Measurements from ENCODE around the gene CHAT.
"Not testable (repeated sequence)": the region's sequence is repeated elsewhere in the genome, so short reads cannot be mapped to it uniquely, and the experiment has no call there.

CHAT gene

DNA sequence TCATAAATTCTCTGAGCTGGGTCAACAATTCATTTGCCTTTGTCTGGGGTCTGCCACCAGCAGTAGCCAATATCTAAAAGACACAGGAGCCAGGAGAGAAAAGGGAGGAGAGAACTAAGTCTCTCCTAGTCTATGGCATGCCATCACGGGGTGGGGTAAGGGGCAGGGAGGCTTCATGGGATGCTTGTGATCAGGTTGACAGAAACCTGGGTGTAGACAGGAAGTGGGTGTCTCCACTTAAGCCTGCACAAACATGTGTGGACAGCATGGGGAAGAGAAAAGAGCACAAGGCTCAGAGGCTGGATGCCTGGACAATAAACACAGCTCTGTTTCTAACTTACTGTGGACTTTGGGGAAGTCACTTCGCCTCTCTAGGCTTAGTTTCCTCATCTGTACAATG lies 54.2 kb downstream of the CHAT start:
- TF ChIP-seq, protein P1, sequence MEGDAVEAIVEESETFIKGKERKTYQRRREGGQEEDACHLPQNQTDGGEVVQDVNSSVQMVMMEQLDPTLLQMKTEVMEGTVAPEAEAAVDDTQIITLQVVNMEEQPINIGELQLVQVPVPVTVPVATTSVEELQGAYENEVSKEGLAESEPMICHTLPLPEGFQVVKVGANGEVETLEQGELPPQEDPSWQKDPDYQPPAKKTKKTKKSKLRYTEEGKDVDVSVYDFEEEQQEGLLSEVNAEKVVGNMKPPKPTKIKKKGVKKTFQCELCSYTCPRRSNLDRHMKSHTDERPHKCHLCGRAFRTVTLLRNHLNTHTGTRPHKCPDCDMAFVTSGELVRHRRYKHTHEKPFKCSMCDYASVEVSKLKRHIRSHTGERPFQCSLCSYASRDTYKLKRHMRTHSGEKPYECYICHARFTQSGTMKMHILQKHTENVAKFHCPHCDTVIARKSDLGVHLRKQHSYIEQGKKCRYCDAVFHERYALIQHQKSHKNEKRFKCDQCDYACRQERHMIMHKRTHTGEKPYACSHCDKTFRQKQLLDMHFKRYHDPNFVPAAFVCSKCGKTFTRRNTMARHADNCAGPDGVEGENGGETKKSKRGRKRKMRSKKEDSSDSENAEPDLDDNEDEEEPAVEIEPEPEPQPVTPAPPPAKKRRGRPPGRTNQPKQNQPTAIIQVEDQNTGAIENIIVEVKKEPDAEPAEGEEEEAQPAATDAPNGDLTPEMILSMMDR (conservative IDR thresholded peaks at IDR 0.05; ENCODE audit: low read length) = no peak
- no peak for DNase-seq (ENCODE audit: low read depth)
- H3K4me3 ChIP-seq (ENCODE audit: low read length) = no peak overlapping the region

DNA sequence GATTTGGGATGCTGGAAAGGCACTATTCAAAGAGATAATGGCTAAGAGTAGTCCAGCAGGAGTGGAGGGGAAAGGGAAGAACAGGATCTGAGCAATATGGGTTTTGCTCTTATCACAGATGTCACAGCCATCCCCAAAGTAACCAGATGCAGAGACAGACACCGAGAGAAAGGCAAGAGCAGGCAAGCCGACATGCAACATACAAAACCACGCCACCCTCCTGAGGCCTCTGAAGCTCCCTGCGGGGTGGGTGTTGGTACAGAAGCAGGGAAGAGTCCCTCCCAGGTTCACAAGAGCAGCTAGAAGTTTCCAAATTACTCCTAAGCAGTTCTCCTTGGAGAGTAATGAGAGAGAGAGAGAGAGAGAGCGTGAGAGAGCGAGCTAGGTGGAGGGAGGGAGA lies 54.8 kb downstream of the CHAT start:
- H3K4me3 ChIP-seq (ENCODE audit: low read length) = no peak overlapping the region
- no peak for DNase-seq (ENCODE audit: low read depth)
- TF ChIP-seq, protein P1 (conservative IDR thresholded peaks at IDR 0.05; ENCODE audit: low read length) = no peak

DNA sequence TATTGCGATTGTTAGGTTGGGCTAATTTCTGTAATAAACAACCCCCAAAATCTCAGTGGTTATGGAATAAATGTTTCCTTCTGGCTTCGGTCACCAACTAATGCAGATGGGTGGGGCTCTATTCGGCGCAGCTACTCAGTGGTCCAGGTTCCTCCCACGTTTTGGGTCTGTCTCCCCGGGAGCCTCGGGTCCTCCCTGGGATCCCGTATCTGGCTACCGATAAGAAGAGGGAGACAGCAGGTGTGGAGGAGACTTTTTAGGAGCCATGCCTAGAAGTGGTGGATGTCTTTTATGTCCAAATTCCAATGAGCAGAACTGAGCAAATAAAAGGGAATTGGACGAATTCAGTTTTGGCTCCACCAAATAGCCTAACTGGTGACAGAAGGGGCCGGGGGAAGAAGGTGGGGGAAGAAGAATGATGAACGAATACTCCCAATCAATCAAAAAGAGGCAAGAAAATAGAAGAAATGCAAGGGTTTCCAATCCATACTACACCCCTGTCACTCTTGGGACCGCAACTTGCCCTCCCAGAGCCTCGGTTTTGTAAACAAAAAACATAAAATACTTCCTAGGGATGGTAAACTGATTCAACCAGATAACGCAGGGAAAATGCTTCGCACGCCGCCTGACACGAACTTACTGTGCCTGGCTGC lies 65.1 kb downstream of the CHAT start:
- TF ChIP-seq, protein P1 (conservative IDR thresholded peaks at IDR 0.05; ENCODE audit: low read length) = no peak
- no peak overlapping the region for H3K4me3 ChIP-seq (ENCODE audit: low read length)
- no peak for DNase-seq (ENCODE audit: low read depth)

DNA sequence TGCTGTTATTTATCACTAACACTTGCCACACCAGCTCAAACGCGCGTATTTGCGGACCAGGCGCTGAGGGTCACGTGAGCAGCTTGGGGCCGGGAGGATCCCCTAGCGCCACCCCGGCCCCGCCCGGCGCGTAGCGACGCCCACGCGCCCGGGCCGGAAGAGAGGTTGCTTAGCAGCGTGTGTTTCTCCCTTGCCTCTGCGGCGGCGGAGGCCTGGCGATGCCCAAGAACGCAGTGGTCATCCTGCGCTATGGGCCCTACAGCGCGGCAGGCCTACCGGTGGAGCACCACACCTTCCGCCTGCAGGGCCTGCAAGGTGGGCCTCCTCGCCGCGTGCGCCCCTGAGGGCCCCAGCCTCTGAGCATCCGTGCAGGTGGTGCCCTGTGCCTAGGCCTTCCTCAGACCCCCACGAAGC lies 65.7 kb downstream of the CHAT start, which contains the start of gene C10orf53:
C10orf53 (plus strand) TSS at position 172 of the 414 bp plus-strand sequence; CDS start at position 219, 47 bp downstream.
- H3K4me3 ChIP-seq (ENCODE audit: low read length) = no peak within 1 kb of the TSS
- DNase-seq (ENCODE audit: low read depth) = peak; percentile 32
- TF ChIP-seq, protein P1 (conservative IDR thresholded peaks at IDR 0.05; ENCODE audit: low read length) = no peak

DNA sequence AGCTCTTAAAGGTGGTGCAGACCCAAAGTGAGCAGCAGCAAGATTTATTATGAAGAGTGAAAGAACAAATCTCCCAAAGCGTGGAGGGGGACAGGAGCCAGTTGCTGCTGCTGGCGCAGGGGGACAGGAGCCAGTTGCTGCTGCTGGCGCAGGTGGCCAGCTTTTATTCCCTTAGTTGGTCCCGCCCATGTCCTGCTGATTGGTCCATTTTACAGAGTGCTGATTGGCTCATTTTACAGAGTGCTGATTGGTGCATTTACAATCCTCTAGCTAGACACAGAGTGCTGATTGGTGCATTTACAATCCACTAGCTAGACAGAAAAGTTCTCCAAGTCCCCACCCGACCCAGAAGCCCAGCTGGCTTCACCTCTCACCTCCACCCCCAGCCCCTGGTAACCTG lies 68.6 kb downstream of the CHAT start:
- H3K4me3 ChIP-seq (ENCODE audit: low read length); DNase-seq (ENCODE audit: low read depth): not testable (repeated sequence)

DNA sequence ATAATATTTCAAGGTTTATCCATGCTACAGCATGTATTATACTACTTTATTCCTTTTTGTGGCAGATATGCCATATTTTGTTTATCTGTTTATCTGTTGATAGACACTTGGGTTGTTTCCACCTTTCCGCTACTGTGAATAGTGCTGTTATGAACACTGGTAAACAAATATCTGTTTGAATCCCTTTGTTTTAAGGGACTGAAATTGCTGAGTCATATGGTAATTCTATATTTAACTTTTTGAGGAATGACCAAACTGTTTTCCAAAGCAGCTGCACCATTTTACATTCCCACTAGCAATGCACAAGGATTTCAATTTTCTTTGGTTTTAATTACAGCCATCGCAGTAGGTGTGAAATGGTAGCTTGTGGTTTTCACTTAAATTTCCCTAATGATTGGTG lies 69.0 kb downstream of the CHAT start:
- no peak overlapping the region for H3K4me3 ChIP-seq (ENCODE audit: low read length)
- TF ChIP-seq, protein P1 (conservative IDR thresholded peaks at IDR 0.05; ENCODE audit: low read length) = no peak
- no peak for DNase-seq (ENCODE audit: low read depth)

DNA sequence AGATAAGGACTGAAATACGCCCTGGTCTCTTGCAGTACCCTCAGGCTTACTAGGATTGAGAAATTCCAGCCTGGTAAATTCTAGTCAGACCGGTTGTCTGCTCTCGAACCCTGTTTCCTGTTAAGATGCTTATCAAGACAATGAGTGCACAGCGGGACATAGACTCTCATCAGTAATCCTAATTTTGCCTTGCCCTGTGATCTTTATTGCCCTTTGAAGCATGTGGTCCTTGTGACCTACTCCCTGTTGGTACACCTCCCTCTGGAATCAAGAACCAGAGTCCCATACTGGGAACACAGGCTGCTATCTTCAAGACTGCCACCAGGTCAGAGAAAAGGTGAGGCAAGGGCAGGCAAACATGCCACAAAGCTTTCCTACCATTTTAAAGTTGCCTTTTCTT lies 72.8 kb downstream of the CHAT start:
- no peak overlapping the region for H3K4me3 ChIP-seq (ENCODE audit: low read length)
- TF ChIP-seq, protein P1 (conservative IDR thresholded peaks at IDR 0.05; ENCODE audit: low read length) = no peak
- no peak for DNase-seq (ENCODE audit: low read depth)

All from AG10803 (cell line).